HFF-Myc (cell line): Measurements from ENCODE around the gene ERN1.

ENCODE experiments used
- DNase-seq: peaks from one replicate; pipeline ENCODE4 v3.0.0-alpha.2; 2011; ENCODE audit warnings: low read depth; ENCODE audit errors: extremely low read depth
- H3K4me3 ChIP-seq: replicated peaks from 2 replicates; pipeline ENCODE4 v1.5.1; 2011; ENCODE audit warnings: low read depth, mild to moderate bottlenecking, control low read depth, low read length
- CTCF ChIP-seq: IDR thresholded peaks from 2 replicates; pipeline ENCODE4 v1.5.1; 2012; ENCODE audit warnings: mild to moderate bottlenecking, low read depth, low read length, control low read depth; ENCODE audit errors: missing control alignments

ERN1 gene

GRCh38 chr17:64148699-64149098 lies 18.8 kb upstream of the ERN1 start:
- H3K4me3 ChIP-seq, result no peak overlapping the region
- DNase-seq, result no peak
- no peak for TF ChIP-seq CTCF

GRCh38 chr17:64148017-64148631 lies 18.2 kb upstream of the ERN1 start:
- no peak for DNase-seq
- TF ChIP-seq CTCF, result no peak
- H3K4me3 ChIP-seq, result no peak overlapping the region

- no peak for DNase-seq
- TF ChIP-seq CTCF, result no peak
- H3K4me3 ChIP-seq, result peak overlapping the region; percentile 83
Measured at GRCh38 chr17:64147110-64148016, 17.4 kb upstream of the ERN1 start.

- H3K4me3 ChIP-seq, result peak overlapping the region; percentile 83
- DNase-seq, result no peak
- TF ChIP-seq CTCF, result no peak
Measured at GRCh38 chr17:64146418-64147109, 16.6 kb upstream of the ERN1 start.

- DNase-seq, result peak; percentile 100
- TF ChIP-seq CTCF, result no peak
- peak overlapping the region; percentile 83 for H3K4me3 ChIP-seq
Measured at GRCh38 chr17:64145751-64146417, 15.9 kb upstream of the ERN1 start.

- TF ChIP-seq CTCF, result no peak
- no peak for DNase-seq
- peak overlapping the region; percentile 83 for H3K4me3 ChIP-seq
Measured at GRCh38 chr17:64145375-64145750, 15.4 kb upstream of the ERN1 start.
